Hepatocyte (in vitro differentiated cells): Measurements from ENCODE around the gene GRIN2D.

ENCODE experiments used
- CTCF ChIP-seq: fragments of 200-600 bp; sonication (generic); IDR thresholded peaks from 2 replicates; pipeline ENCODE4 v1.5.1; 2016; ENCODE audit warnings: antibody characterized with exemption, mild to moderate bottlenecking; ENCODE audit not compliant: poor library complexity
- EZH2 ChIP-seq: fragments of 200-600 bp; sonication (generic); IDR thresholded peaks from 2 replicates; pipeline ENCODE4 v1.6.1; 2016; ENCODE audit warnings: antibody characterized with exemption, mild to moderate bottlenecking, borderline replicate concordance
- EZH2phosphoT487 ChIP-seq: fragments of 200-600 bp; sonication (generic); IDR thresholded peaks from one replicate; pipeline ENCODE4 v1.6.1; 2018; ENCODE audit warnings: antibody characterized with exemption, mild to moderate bottlenecking, low read depth, moderate library complexity; ENCODE audit not compliant: unreplicated experiment, severe bottlenecking

GRCh38 chr19:48371367-48371766 lies 22.1 kb upstream of the GRIN2D start:
- TF ChIP-seq CTCF: no peak
- TF ChIP-seq EZH2: no peak
- no peak for TF ChIP-seq EZH2phosphoT487
